DND-41 (cell line): Measurements from ENCODE around the gene CHAD.

ENCODE experiments used
- ATAC-seq: fragments of 200-7000 bp; cut with Tn5 transposase; 3 replicates; pipeline ENCODE4 v1.9.1; 2021; ENCODE audit warnings: low read depth; ENCODE audit not compliant: insufficient read depth
- DNase-seq: peaks from one replicate; pipeline ENCODE4 v3.0.0-alpha.2; 2020
- H2AFZ ChIP-seq: 2 replicates; pipeline ENCODE4 v1.6.0; 2012; ENCODE audit warnings: low read depth, low read length
- H3K27ac ChIP-seq: 2 replicates; pipeline ENCODE4 v1.5.1; 2012; ENCODE audit warnings: low read length, inconsistent platforms
- H3K27me3 ChIP-seq: fragments of 200-600 bp; sonication (generic); 2 replicates; pipeline ENCODE4 v1.6.0; 2012; ENCODE audit warnings: low read length, mild to moderate bottlenecking, inconsistent platforms; ENCODE audit not compliant: insufficient read depth, poor library complexity
- H3K36me3 ChIP-seq: 2 replicates; pipeline ENCODE4 v1.5.1; 2012; ENCODE audit warnings: low read length, inconsistent platforms; ENCODE audit not compliant: insufficient read depth
- H3K4me1 ChIP-seq: 2 replicates; pipeline ENCODE4 v1.5.1; 2012; ENCODE audit warnings: mild to moderate bottlenecking, low read length; ENCODE audit not compliant: insufficient read depth
- H3K4me2 ChIP-seq: 2 replicates; pipeline ENCODE4 v1.6.0; 2012; ENCODE audit warnings: mild to moderate bottlenecking, moderate library complexity, low read length, inconsistent platforms; ENCODE audit not compliant: insufficient read depth
- H3K4me3 ChIP-seq, 2 experiments: fragments of 200-600 bp in 1 of 2; shearing (Covaris generic) in 1 of 2; 2 replicates each; pipeline ENCODE4 v1.5.1; 2012 to 2016; ENCODE audit warnings: inconsistent platforms in 2 of 2, low read length in 2 of 2, mild to moderate bottlenecking in 2 of 2, low read depth in 1 of 2, moderate library complexity in 1 of 2
- H3K79me2 ChIP-seq: 2 replicates; pipeline ENCODE4 v1.6.0; 2012; ENCODE audit warnings: low read length, inconsistent platforms; ENCODE audit not compliant: insufficient read depth
- H3K9ac ChIP-seq: 2 replicates; pipeline ENCODE4 v1.6.0; 2012; ENCODE audit warnings: low read depth, mild to moderate bottlenecking, inconsistent platforms, low read length, moderate library complexity
- H3K9me3 ChIP-seq: 2 replicates; pipeline ENCODE4 v1.5.1; 2012; ENCODE audit warnings: low read length, moderate library complexity, mild to moderate bottlenecking, inconsistent platforms; ENCODE audit not compliant: insufficient read depth, severe bottlenecking
- H4K20me1 ChIP-seq: 2 replicates; pipeline ENCODE4 v1.6.0; 2012; ENCODE audit warnings: low read length; ENCODE audit not compliant: insufficient read depth
- CTCF ChIP-seq: IDR thresholded peaks from 2 replicates; pipeline ENCODE4 v1.5.1; 2012; ENCODE audit warnings: borderline replicate concordance, low read length, moderate library complexity, mild to moderate bottlenecking; ENCODE audit not compliant: poor library complexity, severe bottlenecking; ENCODE audit errors: extremely low read depth
- EZH2 ChIP-seq: IDR thresholded peaks from 3 replicates; pipeline ENCODE4 v1.6.1; 2012; ENCODE audit warnings: borderline replicate concordance, low read depth, mild to moderate bottlenecking, moderate library complexity, low read length, inconsistent platforms; ENCODE audit not compliant: severe bottlenecking

Gene CHAD

GRCh38 chr17:50480142-50480764 lies 11.6 kb upstream of the CHAD start:
- Histone ChIP-seq H3K79me2 (peaks cover 38% of the 10 kb centered on the region), H3K4me1 (peaks cover 29% of the 10 kb centered on the region), H3K9me3 (no peaks in the 10 kb centered on the region), H3K36me3 (peaks cover 53% of the 10 kb centered on the region), H4K20me1 (peaks cover 17% of the 10 kb centered on the region; the same call in 1 of the 2 replicates), H3K4me3 (peak overlapping the region; percentile 66 to 70; a peak in 3 of 4 replicates), H3K27me3 (no peaks in the 10 kb centered on the region), H3K4me2 (peak overlapping the region; percentile 83), H3K9ac (peak overlapping the region; percentile 72), H2AFZ (no peak overlapping the region), H3K27ac (peak overlapping the region; percentile 34)
- no peak for TF ChIP-seq CTCF
- TF ChIP-seq EZH2, result no peak
- DNase-seq, result no peak
- ATAC-seq, result no peak

- H3K4me3 ChIP-seq, result peak overlapping the region; percentile 66 to 70; a peak in 3 of 4 replicates
- peak overlapping the region; percentile 53 for H3K27ac ChIP-seq
Observed at GRCh38 chr17:50479522-50480141, 11.0 kb upstream of the CHAD start.

GRCh38 chr17:50478391-50479381 lies 10.0 kb upstream of the CHAD start, which contains the start of gene RSAD1:
Gene RSAD1 (plus strand): TSS chr17:50478860. CDS start chr17:50478885, 25 bp downstream.
- Histone ChIP-seq H4K20me1 (peaks cover 17% of the 10 kb centered on the region; the same call in 1 of the 2 replicates), H3K4me3 (peak within 1 kb of the TSS; percentile 66 to 70), H3K4me2 (peak within 1 kb of the TSS; percentile 83), H3K4me1 (peaks cover 29% of the 10 kb centered on the region), H2AFZ (peak within 1 kb of the TSS; percentile 93), H3K9ac (peak within 1 kb of the TSS; percentile 72), H3K9me3 (no peaks in the 10 kb centered on the region), H3K36me3 (peaks cover 42% of the 10 kb centered on the region), H3K79me2 (peaks cover 38% of the 10 kb centered on the region), H3K27me3 (no peaks in the 10 kb centered on the region), H3K27ac (peak within 1 kb of the TSS; percentile 84)
- peak; percentile 88 for DNase-seq
- peak; percentile 91 for ATAC-seq
- TF ChIP-seq EZH2 (no peak), CTCF (peak; percentile 82)

More at GRCh38 chr17:50479522-50480141, 11.0 kb upstream of the CHAD start:
- peaks cover 47% of the 10 kb centered on the region for H3K36me3 ChIP-seq
- H4K20me1 ChIP-seq, result peaks cover 17% of the 10 kb centered on the region; the same call in 1 of the 2 replicates
- DNase-seq, result peak; percentile 79
- peak; percentile 67 for ATAC-seq
- peak overlapping the region; percentile 72 for H3K9ac ChIP-seq
- H3K27me3 ChIP-seq, result no peaks in the 10 kb centered on the region
- no peaks in the 10 kb centered on the region for H3K9me3 ChIP-seq
- TF ChIP-seq EZH2 (no peak), CTCF (peak; percentile 70)
- H3K4me2 ChIP-seq, result peak overlapping the region; percentile 83
- peak overlapping the region; percentile 93 for H2AFZ ChIP-seq
- peaks cover 38% of the 10 kb centered on the region for H3K79me2 ChIP-seq
- H3K4me1 ChIP-seq, result peaks cover 29% of the 10 kb centered on the region
